ENCODE results near the gene PTPN23. TPM values are rescaled to one million over a fixed set of nuclear protein-coding genes. Genes with fewer than 3 reads are reported as not detected.
"Not testable (repeated sequence)": the region's sequence is repeated elsewhere in the genome, so short reads cannot be mapped to it uniquely, and the experiment has no call there.

The PTPN23 gene
- total and polyA plus RNA-seq, 2 donors from 2014 or later, result 12.6 to 48.5 TPM

GRCh38 chr3:47359323-47359722, 21.5 kb upstream of the PTPN23 start:
- intact Hi-C loops (cut with DNase I), result no loop called here
- Histone ChIP-seq H3K9ac (ENCODE audit: low read length in 3 of 3) (no peak overlapping the region), H3K27ac (ENCODE audit: low read depth in 2 of 2, low read length in 2 of 2) (no peak overlapping the region), H3K9me3 (ENCODE audit: control insufficient read depth in 2 of 3, insufficient read depth in 1 of 3, low read length in 3 of 3) (peaks cover 0 to 6% (median 0%) of the 10 kb centered on the region in 3 donors), H3K4me1 (ENCODE audit: control insufficient read depth in 2 of 3, insufficient read depth in 2 of 3, low read depth in 1 of 3, low read length in 3 of 3) (no peaks in the 10 kb centered on the region), H3K4me3 (ENCODE audit: low read length in 3 of 3) (no peak overlapping the region), H3K36me3 (ENCODE audit: control insufficient read depth in 2 of 3, insufficient read depth in 3 of 3, low read length in 3 of 3) (no peaks in the 10 kb centered on the region), H3K27me3 (ENCODE audit: control insufficient read depth, insufficient read depth, low read length) (no peaks in the 10 kb centered on the region)
- no peak for TF ChIP-seq CTCF (IDR thresholded peaks at IDR 0.05; ENCODE audit: borderline replicate concordance, extremely low read depth, insufficient read depth)
- no peak for DNase-seq
- FAIRE-seq, result no peak

GRCh38 chr3:47360110-47360517, 20.7 kb upstream of the PTPN23 start:
- DNase-seq; H3K36me3 ChIP-seq (ENCODE audit: control insufficient read depth in 2 of 3, insufficient read depth in 3 of 3, low read length in 3 of 3); H3K4me3 ChIP-seq (ENCODE audit: low read length in 3 of 3); H3K4me1 ChIP-seq (ENCODE audit: control insufficient read depth in 2 of 3, insufficient read depth in 2 of 3, low read depth in 1 of 3, low read length in 3 of 3); H3K27ac ChIP-seq (ENCODE audit: low read depth in 2 of 2, low read length in 2 of 2); H3K27me3 ChIP-seq (ENCODE audit: control insufficient read depth, insufficient read depth, low read length); H3K9ac ChIP-seq (ENCODE audit: low read length in 3 of 3); intact Hi-C loops (cut with DNase I); FAIRE-seq; H3K9me3 ChIP-seq (ENCODE audit: control insufficient read depth in 2 of 3, insufficient read depth in 1 of 3, low read length in 3 of 3): not testable (repeated sequence)

- intact Hi-C loops (cut with DNase I), result no loop called here
- Histone ChIP-seq H3K4me1 (ENCODE audit: control insufficient read depth in 2 of 3, insufficient read depth in 2 of 3, low read depth in 1 of 3, low read length in 3 of 3) (no peaks in the 10 kb centered on the region), H3K27me3 (ENCODE audit: control insufficient read depth, insufficient read depth, low read length) (no peaks in the 10 kb centered on the region), H3K36me3 (ENCODE audit: control insufficient read depth in 2 of 3, insufficient read depth in 3 of 3, low read length in 3 of 3) (no peaks in the 10 kb centered on the region), H3K27ac (ENCODE audit: low read depth in 2 of 2, low read length in 2 of 2) (no peak overlapping the region), H3K9ac (ENCODE audit: low read length in 3 of 3) (no peak overlapping the region), H3K4me3 (ENCODE audit: low read length in 3 of 3) (no peak overlapping the region), H3K9me3 (ENCODE audit: control insufficient read depth in 2 of 3, insufficient read depth in 1 of 3, low read length in 3 of 3) (peaks cover 0 to 6% (median 0%) of the 10 kb centered on the region in 3 donors)
- FAIRE-seq, result no peak
- no peak for DNase-seq
- no peak for TF ChIP-seq CTCF (IDR thresholded peaks at IDR 0.05; ENCODE audit: borderline replicate concordance, extremely low read depth, insufficient read depth)
Observed at GRCh38 chr3:47362701-47363100, 18.1 kb upstream of the PTPN23 start.

- no peak overlapping the region for H3K9ac ChIP-seq (ENCODE audit: low read length in 3 of 3)
- no peaks in the 10 kb centered on the region for H3K4me1 ChIP-seq (ENCODE audit: control insufficient read depth in 2 of 3, insufficient read depth in 2 of 3, low read depth in 1 of 3, low read length in 3 of 3)
- no peak overlapping the region for H3K27ac ChIP-seq (ENCODE audit: low read depth in 2 of 2, low read length in 2 of 2)
- H3K36me3 ChIP-seq (ENCODE audit: control insufficient read depth in 2 of 3, insufficient read depth in 3 of 3, low read length in 3 of 3), result no peaks in the 10 kb centered on the region
- H3K27me3 ChIP-seq (ENCODE audit: control insufficient read depth, insufficient read depth, low read length), result no peaks in the 10 kb centered on the region
- intact Hi-C loops (cut with DNase I), result no loop called here
- DNase-seq, result no peak
- TF ChIP-seq CTCF (IDR thresholded peaks at IDR 0.05; ENCODE audit: borderline replicate concordance, extremely low read depth, insufficient read depth), result no peak
- FAIRE-seq, result no peak
- no peaks in the 10 kb centered on the region for H3K9me3 ChIP-seq (ENCODE audit: control insufficient read depth in 2 of 3, insufficient read depth in 1 of 3, low read length in 3 of 3)
- H3K4me3 ChIP-seq (ENCODE audit: low read length in 3 of 3), result no peak overlapping the region
Observed at GRCh38 chr3:47365213-47366153, 15.3 kb upstream of the PTPN23 start.
